ENCODE measurements around the gene MYH7. TPM values are rescaled to one million over a fixed set of nuclear protein-coding genes. Genes with fewer than 3 reads are reported as not detected.

MYH7 gene
- total RNA-seq, 6 experiments from 2014 or later = 0.30 to 5.6 (median 0.60) TPM

GRCh38 chr14:23481362-23481970 is 46.0 kb upstream of the MYH7 start:
- DNase-seq (no peak), ATAC-seq (no peak)
- peaks cover 0 to 17% (median 9%) of the 10 kb centered on the region in 4 donors for H3K36me3 ChIP-seq
- TF ChIP-seq POLR2A (IDR thresholded peaks at IDR 0.05) (no peak), CTCF (IDR thresholded peaks at IDR 0.05) (no peak)
- no peak overlapping the region for H3K27ac ChIP-seq
- intact Hi-C loops (cut with DNase I) = loop anchor here in 1 of 2 donors (10.0 kb wide), 1 partner anchor 53 kb away; no protein-coding TSS in a partner anchor
- H3K4me1 ChIP-seq = no peaks in the 10 kb centered on the region
- WGBS (ENCODE audit: insufficient coverage, low coverage, low lambda C conversion rate, missing lambda C conversion rate) = 69% methylated on average over 3 of the region's 3 CpGs
- H3K4me3 ChIP-seq = no peak overlapping the region
- H3K27me3 ChIP-seq = no peaks in the 10 kb centered on the region
- H3K9me3 ChIP-seq = no peaks in the 10 kb centered on the region

- intact Hi-C loops (cut with DNase I) = loop anchor here in 1 of 2 donors (5.0 kb wide), 1 partner anchor 84 kb away; no protein-coding TSS in a partner anchor
- Histone ChIP-seq H3K27ac (no peak overlapping the region), H3K4me3 (no peak overlapping the region), H3K9me3 (no peaks in the 10 kb centered on the region), H3K36me3 (peaks cover 0 to 47% (median 25%) of the 10 kb centered on the region in 4 donors), H3K27me3 (no peaks in the 10 kb centered on the region), H3K4me1 (no peaks in the 10 kb centered on the region)
- 15% methylated on average over 5 of the region's 5 CpGs for WGBS (ENCODE audit: insufficient coverage, low coverage, low lambda C conversion rate, missing lambda C conversion rate)
- TF ChIP-seq POLR2A (IDR thresholded peaks at IDR 0.05) (no peak), CTCF (IDR thresholded peaks at IDR 0.05) (peak; percentile 61 to 74 (median 70))
- ATAC-seq (peak; percentile 54 to 76 (median 72)), DNase-seq (no peak)
Measured at GRCh38 chr14:23478109-23478759, 42.8 kb upstream of the MYH7 start.

- H3K4me1 ChIP-seq = peaks cover 0 to 7% (median 2%) of the 10 kb centered on the region in 4 donors
- H3K4me3 ChIP-seq = no peak overlapping the region
- WGBS (ENCODE audit: insufficient coverage, low coverage, low lambda C conversion rate, missing lambda C conversion rate) = 91% methylated on average over 1 of the region's 1 CpG
- H3K27ac ChIP-seq = no peak overlapping the region
- H3K27me3 ChIP-seq = no peaks in the 10 kb centered on the region
- ATAC-seq = no peak
- DNase-seq = no peak
- TF ChIP-seq POLR2A (IDR thresholded peaks at IDR 0.05) (no peak), CTCF (IDR thresholded peaks at IDR 0.05) (no peak)
- intact Hi-C loops (cut with DNase I) = no loop called here
- H3K36me3 ChIP-seq = peaks cover 7 to 49% (median 18%) of the 10 kb centered on the region in 4 donors
- H3K9me3 ChIP-seq = no peaks in the 10 kb centered on the region
Measured at GRCh38 chr14:23470947-23471346, 35.5 kb upstream of the MYH7 start.

- H3K9me3 ChIP-seq = no peaks in the 10 kb centered on the region
- DNase-seq (no peak), ATAC-seq (peak; percentile 1 to 4 (median 2))
- H3K27ac ChIP-seq = peak overlapping the region; percentile 45 to 70 (median 64)
- peaks cover 0 to 7% (median 2%) of the 10 kb centered on the region in 4 donors for H3K4me1 ChIP-seq
- intact Hi-C loops (cut with DNase I) = no loop called here
- H3K4me3 ChIP-seq = peak overlapping the region; percentile 83 to 92 (median 85)
- peaks cover 2 to 39% (median 11%) of the 10 kb centered on the region in 4 donors for H3K36me3 ChIP-seq
- no peak for TF ChIP-seq CTCF (IDR thresholded peaks at IDR 0.05)
- TF ChIP-seq POLR2A (IDR thresholded peaks at IDR 0.05) = no peak
- WGBS (ENCODE audit: insufficient coverage, low coverage, low lambda C conversion rate, missing lambda C conversion rate) = 3% methylated on average over 8 of the region's 11 CpGs
- H3K27me3 ChIP-seq = no peaks in the 10 kb centered on the region
Measured at GRCh38 chr14:23469906-23470403, 34.5 kb upstream of the MYH7 start.
